NCI-H1417 treated with DMSO at 0.1 percent for 48 hours (cell line): ENCODE data around the gene CYP2D6.
"Not testable (repeated sequence)": the region's sequence is repeated elsewhere in the genome, so short reads cannot be mapped to it uniquely, and the experiment has no call there.

Source experiments
- DNase-seq: peaks from one replicate; lab custom pipeline; 2025; lab: John Stamatoyannopoulos, UW

CYP2D6 gene

GRCh38 chr22:42134100-42135020 is 3.8 kb upstream of the CYP2D6 start:
- DNase-seq = no peak

GRCh38 chr22:42132457-42132856 is 1.8 kb upstream of the CYP2D6 start:
- DNase-seq = no peak

- no peak for DNase-seq
Measured at GRCh38 chr22:42131562-42131961, 952 bp upstream of the CYP2D6 start.

DNA sequence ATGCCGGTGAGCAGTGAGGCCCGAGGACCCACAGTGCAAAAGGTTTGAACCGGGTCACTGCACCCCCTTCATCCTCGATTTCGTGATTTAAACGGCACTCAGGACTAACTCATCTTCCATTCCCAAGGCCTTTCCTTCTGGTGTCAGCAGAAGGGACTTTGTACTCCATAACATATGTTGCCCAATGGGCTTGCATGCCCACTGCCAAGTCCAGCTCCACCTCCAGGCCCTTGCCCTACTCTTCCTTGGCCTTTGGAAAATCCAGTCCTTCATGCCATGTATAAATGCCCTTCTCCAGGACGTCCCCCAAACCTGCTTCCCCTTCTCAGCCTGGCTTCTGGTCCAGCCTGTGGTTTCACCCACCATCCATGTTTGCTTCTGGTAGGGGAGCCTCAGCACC is 428 bp downstream of the CYP2D6 start:
- not testable (repeated sequence) for DNase-seq

DNA sequence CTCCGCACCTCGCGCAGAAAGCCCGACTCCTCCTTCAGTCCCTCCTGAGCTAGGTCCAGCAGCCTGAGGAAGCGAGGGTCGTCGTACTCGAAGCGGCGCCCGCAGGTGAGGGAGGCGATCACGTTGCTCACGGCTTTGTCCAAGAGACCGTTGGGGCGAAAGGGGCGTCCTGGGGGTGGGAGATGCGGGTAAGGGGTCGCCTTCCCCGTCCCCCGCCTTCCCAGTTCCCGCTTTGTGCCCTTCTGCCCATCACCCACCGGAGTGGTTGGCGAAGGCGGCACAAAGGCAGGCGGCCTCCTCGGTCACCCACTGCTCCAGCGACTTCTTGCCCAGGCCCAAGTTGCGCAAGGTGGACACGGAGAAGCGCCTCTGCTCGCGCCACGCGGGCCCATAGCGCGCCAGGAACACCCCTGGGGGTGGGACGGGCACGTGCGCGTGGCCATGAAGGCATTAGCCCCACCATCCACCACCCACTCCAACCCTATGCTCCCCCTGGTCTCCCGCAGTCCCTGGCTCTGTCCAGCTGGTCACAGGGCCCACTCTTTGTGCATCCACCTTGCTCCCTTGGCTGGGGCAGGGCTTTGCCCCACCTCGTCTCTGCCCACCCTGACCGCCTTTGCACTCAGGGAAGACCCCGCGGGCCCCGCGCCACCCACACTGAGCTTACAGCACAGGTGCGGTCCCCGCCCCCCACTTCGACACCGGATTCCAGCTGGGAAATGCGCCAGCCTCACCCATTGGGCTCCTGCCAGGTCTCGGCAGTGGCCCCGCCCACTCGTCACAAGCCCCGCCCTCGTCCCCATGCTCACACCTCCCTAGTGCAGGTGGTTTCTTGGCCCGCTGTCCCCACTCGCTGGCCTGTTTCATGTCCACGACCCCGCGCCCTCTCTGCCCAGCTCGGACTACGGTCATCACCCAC is 1.6 kb downstream of the CYP2D6 start:
- DNase-seq = not testable (repeated sequence)

GRCh38 chr22:42128007-42128406 is 2.6 kb downstream of the CYP2D6 start:
- DNase-seq = not testable (repeated sequence)

DNA sequence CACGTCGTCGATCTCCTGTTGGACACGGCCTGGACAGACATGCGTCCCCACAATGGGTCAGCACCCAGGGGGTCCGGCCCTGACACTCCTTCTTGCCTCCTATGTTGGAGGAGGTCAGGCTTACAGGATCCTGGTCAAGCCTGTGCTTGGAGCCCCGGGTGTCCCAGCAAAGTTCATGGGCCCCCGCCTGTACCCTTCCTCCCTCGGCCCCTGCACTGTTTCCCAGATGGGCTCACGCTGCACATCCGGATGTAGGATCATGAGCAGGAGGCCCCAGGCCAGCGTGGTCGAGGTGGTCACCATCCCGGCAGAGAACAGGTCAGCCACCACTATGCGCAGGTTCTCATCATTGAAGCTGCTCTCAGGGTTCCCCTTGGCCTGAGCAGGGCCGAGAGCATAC is 3.0 kb downstream of the CYP2D6 start:
- no peak for DNase-seq

DNA sequence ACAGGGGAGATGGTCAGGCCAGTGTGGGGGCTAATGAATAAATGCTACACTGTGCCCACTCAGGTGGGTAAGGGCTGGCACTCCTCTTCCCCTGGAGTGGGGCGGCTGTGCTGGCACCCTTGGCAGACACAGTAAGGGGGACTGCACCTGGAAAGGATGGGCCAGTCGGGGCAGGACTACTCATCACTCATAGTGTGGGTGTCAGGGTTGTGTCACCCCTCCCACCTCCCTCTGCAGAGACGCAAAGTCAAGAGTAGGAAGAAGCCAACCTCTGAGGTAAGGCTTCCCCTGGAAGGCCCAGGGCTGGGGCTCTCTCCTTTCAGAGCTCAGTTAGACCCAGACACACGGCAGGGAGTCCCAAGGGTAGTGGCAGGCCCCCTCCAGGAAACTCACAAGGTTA is 7.1 kb downstream of the CYP2D6 start:
- not testable (repeated sequence) for DNase-seq

- DNase-seq = not testable (repeated sequence)
Measured at GRCh38 chr22:42120231-42121021, 10.2 kb downstream of the CYP2D6 start.

DNA sequence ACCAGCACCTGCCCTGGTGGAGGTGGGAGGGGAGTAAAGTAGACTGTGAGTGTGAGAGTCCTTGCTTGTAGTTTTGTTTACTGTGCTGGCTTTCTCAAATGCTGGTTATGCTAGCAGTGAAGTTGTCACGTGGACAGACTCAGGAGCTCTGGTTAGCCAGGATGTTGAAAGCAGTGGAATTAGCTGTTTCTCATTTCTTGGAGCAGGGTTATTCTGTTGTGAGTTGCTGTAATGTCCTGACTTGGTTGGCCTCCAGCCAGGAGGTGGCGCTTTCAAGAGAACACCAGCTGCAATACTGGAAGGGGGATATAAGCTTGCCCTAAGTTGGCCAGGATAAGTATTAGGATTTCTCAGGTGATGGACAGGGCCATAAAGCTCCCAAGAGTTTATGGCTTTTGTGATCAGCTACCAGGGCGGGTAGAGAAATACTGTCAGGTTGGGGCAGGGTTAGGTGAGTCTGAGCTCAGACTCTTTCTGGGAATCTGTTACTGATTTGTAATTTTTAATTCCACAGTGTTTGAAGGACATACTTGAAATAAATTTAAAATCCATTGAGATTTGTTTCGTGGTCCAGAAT is 13.7 kb downstream of the CYP2D6 start:
- DNase-seq = no peak

GRCh38 chr22:42115420-42115830 is 15.2 kb downstream of the CYP2D6 start:
- not testable (repeated sequence) for DNase-seq

- no peak for DNase-seq
Measured at GRCh38 chr22:42114721-42115120, 15.9 kb downstream of the CYP2D6 start.

GRCh38 chr22:42112793-42113192 is 17.8 kb downstream of the CYP2D6 start:
- not testable (repeated sequence) for DNase-seq

DNA sequence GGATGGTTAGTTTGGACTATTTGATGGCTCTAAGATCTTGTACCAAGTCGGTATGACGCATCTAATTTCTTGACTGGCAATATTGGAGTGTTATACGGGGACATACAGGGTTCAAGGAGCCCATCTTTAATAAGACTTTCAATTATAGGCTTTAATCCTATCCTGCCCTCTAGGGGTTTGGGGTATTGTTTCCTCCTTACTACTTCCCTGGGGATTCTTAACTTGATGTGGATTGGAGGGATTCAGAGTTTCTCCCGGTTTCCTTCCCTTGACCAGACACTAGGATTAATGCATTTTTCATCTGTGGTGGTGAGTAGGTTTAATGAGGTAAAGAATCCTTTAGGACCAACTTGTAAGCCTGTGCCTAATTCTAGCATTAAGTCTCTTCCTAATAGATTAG is 18.8 kb downstream of the CYP2D6 start:
- no peak for DNase-seq

- no peak for DNase-seq
Measured at GRCh38 chr22:42108848-42109247, 21.8 kb downstream of the CYP2D6 start.

- not testable (repeated sequence) for DNase-seq
Measured at GRCh38 chr22:42104332-42104860, 26.2 kb downstream of the CYP2D6 start.

DNA sequence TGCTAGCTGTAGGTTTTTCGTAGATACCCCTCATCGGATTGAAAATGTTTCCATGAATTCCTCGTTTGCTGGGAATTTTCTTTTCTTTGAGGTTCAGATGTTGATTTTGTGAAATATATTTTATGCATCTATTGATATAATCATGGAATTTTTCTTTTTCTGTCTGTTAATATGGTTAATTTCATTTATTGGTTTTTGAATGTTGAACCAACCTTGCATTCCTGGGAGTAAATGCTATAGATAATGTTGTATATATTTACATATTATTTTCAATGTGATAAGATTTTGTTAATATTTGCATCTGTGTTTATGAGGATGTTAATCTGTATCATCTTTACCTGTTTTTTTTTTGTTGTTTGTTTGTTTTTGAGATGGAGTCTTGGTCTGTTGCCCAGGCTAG is 29.4 kb downstream of the CYP2D6 start:
- DNase-seq = no peak

GRCh38 chr22:42091455-42091782 is 39.2 kb downstream of the CYP2D6 start:
- no peak for DNase-seq

DNA sequence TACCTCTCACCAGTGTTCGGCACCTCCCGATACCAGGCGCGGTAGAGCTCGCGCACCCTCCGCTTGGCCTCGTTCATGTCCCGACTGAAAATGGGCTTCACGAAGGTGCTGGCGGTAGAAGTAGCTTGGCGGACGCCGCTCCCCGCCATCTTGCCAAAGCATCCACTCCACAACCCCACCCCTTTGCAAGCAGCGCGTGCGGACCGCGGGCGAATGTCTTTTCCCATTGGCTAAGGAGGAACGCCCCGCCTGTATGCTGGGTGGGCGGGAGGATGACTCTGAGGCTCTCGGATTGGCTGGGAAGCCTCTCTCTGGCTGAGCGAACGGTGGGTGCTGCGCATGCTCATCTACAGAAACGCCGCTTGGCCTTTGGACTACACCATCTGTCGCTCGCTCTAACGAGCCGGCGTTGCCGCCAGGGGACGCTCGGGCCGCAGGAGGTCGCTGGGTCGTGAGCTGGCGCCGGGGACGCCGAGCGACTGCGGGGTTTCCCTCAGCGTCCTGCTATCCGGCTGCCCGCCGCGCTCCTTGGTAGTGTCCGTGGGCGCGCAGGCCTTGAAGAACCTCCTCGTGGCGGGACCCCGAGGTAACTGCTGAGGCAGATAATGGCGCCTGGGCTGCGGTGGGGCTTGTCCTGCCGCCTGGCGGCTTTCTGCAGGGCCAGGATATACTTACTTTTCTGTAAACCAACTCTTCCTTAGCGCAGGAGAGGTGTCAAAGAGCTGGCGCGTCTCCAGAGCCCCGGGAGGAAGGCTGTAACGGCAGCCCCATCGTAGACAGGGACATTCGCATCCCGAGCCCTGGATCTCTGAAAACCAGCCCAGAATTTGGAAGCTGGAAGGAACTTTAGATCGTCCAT is 39.8 kb downstream of the CYP2D6 start, which contains the start of gene NDUFA6:
TSS of gene NDUFA6 (minus strand) at position 177 of the 859 bp plus-strand sequence. CDS start at position 149, 28 bp downstream.
- DNase-seq = peak; percentile 79

GRCh38 chr22:42086051-42086450 is 44.6 kb downstream of the CYP2D6 start:
- no peak for DNase-seq
